ENCODE results near the gene MAP3K3. TPM values are rescaled to one million over a fixed set of nuclear protein-coding genes. Genes with fewer than 3 reads are reported as not detected.

Gene MAP3K3
- 10 to 100 TPM; 10.5 to 12.1 TPM for polyA plus RNA-seq

- H3K27me3 ChIP-seq (ENCODE audit: control insufficient read depth in 1 of 2, insufficient read depth in 2 of 2, low read length in 2 of 2) = no peaks in the 10 kb centered on the region
- 1% methylated on average over 54 to 75 of the region's 75 CpGs for WGBS, 2 donors
- peak within 1 kb of the TSS; percentile 88 to 97 for H3K27ac ChIP-seq (ENCODE audit: low read depth in 2 of 2, low read length in 1 of 2)
- no peaks in the 10 kb centered on the region for H3K9me3 ChIP-seq (ENCODE audit: control insufficient read depth in 2 of 2, insufficient read depth in 1 of 2, low read depth in 1 of 2, low read length in 1 of 2)
- H3K4me3 ChIP-seq (ENCODE audit: low read depth in 1 of 2, low read length in 2 of 2) = peak within 1 kb of the TSS; percentile 72 to 84
- peaks cover 0 to 7% of the 10 kb centered on the region in 2 donors for H3K4me1 ChIP-seq (ENCODE audit: control insufficient read depth in 2 of 2, insufficient read depth in 2 of 2, low read length in 1 of 2)
- H3K36me3 ChIP-seq (ENCODE audit: control insufficient read depth in 2 of 2, insufficient read depth in 2 of 2, low read length in 1 of 2) = no peaks in the 10 kb centered on the region
Measured at GRCh38 chr17:63621684-63622573, at the start of gene MAP3K3. Gene MAP3K3 (plus strand): TSS chr17:63622417. CDS start chr17:63622760, 343 bp downstream.

DNA sequence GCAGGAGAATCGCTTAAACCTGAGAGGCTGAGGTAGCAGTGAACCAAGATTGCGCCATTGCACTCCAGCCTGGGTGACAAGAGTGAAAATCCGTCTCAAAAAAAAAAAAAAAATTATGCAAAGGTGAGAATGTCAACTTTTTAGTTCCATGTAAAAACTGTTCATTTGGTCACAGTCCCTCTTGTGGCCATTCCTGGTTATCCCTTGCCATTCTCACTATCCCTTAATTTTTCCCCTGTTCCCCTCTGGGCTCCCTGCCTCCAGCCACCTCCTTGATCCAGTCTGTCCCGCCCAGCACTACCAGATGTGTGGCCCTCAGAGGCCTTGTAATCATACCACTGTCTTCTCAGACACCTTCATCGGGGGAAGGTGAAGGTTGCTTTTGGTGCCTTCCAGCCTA is 48.6 kb upstream of the MAP3K3 start:
- no peak overlapping the region for H3K27ac ChIP-seq (ENCODE audit: low read depth in 2 of 2, low read length in 1 of 2)
- no peak overlapping the region for H3K4me3 ChIP-seq (ENCODE audit: low read depth in 1 of 2, low read length in 2 of 2)
- 85 to 94% methylated on average over 5 of the region's 5 CpGs for WGBS, 2 donors
- H3K27me3 ChIP-seq (ENCODE audit: control insufficient read depth in 1 of 2, insufficient read depth in 2 of 2, low read length in 2 of 2) = no peaks in the 10 kb centered on the region
- peaks cover 0 to 4% of the 10 kb centered on the region in 2 donors for H3K36me3 ChIP-seq (ENCODE audit: control insufficient read depth in 2 of 2, insufficient read depth in 2 of 2, low read length in 1 of 2)
- H3K9me3 ChIP-seq (ENCODE audit: control insufficient read depth in 2 of 2, insufficient read depth in 1 of 2, low read depth in 1 of 2, low read length in 1 of 2) = no peaks in the 10 kb centered on the region
- H3K4me1 ChIP-seq (ENCODE audit: control insufficient read depth in 2 of 2, insufficient read depth in 2 of 2, low read length in 1 of 2) = no peaks in the 10 kb centered on the region

DNA sequence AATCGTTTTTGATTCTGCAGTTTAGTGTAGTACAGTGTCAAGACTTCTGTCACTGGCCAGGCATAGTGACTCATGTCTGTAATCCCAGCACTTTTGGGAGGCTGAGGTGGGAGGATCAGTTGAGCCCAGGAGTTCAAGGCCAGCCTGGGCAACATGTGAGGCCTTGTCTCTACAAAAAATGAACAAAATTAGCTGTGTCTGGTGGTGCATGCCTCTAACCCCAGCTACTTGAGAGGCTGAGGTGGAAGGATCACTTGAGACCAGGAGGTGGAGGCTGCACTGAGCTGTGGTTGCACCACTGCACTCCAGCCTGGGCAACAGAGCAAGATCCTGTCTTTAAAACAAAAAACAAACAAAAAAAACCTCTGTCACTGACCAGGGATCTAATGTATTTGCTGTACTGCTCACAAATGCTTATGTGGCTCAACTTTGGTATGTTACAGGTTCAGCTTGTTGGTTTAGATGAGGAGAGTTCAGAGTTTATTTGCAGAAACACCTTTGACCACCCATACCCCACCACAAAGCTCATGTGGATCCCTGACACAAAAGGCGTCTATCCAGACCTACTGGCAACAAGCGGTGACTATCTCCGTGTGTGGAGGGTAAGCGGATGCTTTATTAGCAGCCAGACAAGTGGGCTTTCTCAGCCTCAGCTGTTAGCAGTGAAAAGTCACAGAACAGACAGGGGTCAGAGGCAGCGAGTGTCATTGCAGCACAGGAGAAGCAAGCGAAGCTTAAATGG is 44.0 kb upstream of the MAP3K3 start:
- Histone ChIP-seq H3K36me3 (ENCODE audit: control insufficient read depth in 2 of 2, insufficient read depth in 2 of 2, low read length in 1 of 2) (peaks cover 11 to 17% of the 10 kb centered on the region in 2 donors), H3K4me1 (ENCODE audit: control insufficient read depth in 2 of 2, insufficient read depth in 2 of 2, low read length in 1 of 2) (no peaks in the 10 kb centered on the region), H3K4me3 (ENCODE audit: low read depth in 1 of 2, low read length in 2 of 2) (no peak overlapping the region), H3K27me3 (ENCODE audit: control insufficient read depth in 1 of 2, insufficient read depth in 2 of 2, low read length in 2 of 2) (no peaks in the 10 kb centered on the region), H3K9me3 (ENCODE audit: control insufficient read depth in 2 of 2, insufficient read depth in 1 of 2, low read depth in 1 of 2, low read length in 1 of 2) (no peaks in the 10 kb centered on the region), H3K27ac (ENCODE audit: low read depth in 2 of 2, low read length in 1 of 2) (no peak overlapping the region)
- WGBS, 2 donors = 85 to 88% methylated on average over 7 of the region's 7 CpGs

- WGBS, 2 donors = 70 to 80% methylated on average over 5 of the region's 5 CpGs
- Histone ChIP-seq H3K9me3 (ENCODE audit: control insufficient read depth in 2 of 2, insufficient read depth in 1 of 2, low read depth in 1 of 2, low read length in 1 of 2) (no peaks in the 10 kb centered on the region), H3K4me1 (ENCODE audit: control insufficient read depth in 2 of 2, insufficient read depth in 2 of 2, low read length in 1 of 2) (no peaks in the 10 kb centered on the region), H3K27me3 (ENCODE audit: control insufficient read depth in 1 of 2, insufficient read depth in 2 of 2, low read length in 2 of 2) (no peaks in the 10 kb centered on the region), H3K4me3 (ENCODE audit: low read depth in 1 of 2, low read length in 2 of 2) (no peak overlapping the region), H3K27ac (ENCODE audit: low read depth in 2 of 2, low read length in 1 of 2) (peak overlapping the region in 1 of 2 donors; percentile 7), H3K36me3 (ENCODE audit: control insufficient read depth in 2 of 2, insufficient read depth in 2 of 2, low read length in 1 of 2) (peaks cover 16 to 20% of the 10 kb centered on the region in 2 donors)
Measured at GRCh38 chr17:63578769-63579111, 43.5 kb upstream of the MAP3K3 start.

GRCh38 chr17:63579633-63580032 is 42.6 kb upstream of the MAP3K3 start:
- H3K4me3 ChIP-seq (ENCODE audit: low read depth in 1 of 2, low read length in 2 of 2) = no peak overlapping the region
- H3K9me3 ChIP-seq (ENCODE audit: control insufficient read depth in 2 of 2, insufficient read depth in 1 of 2, low read depth in 1 of 2, low read length in 1 of 2) = no peaks in the 10 kb centered on the region
- no peaks in the 10 kb centered on the region for H3K27me3 ChIP-seq (ENCODE audit: control insufficient read depth in 1 of 2, insufficient read depth in 2 of 2, low read length in 2 of 2)
- no peak overlapping the region for H3K27ac ChIP-seq (ENCODE audit: low read depth in 2 of 2, low read length in 1 of 2)
- H3K4me1 ChIP-seq (ENCODE audit: control insufficient read depth in 2 of 2, insufficient read depth in 2 of 2, low read length in 1 of 2) = no peaks in the 10 kb centered on the region
- peaks cover 19 to 23% of the 10 kb centered on the region in 2 donors for H3K36me3 ChIP-seq (ENCODE audit: control insufficient read depth in 2 of 2, insufficient read depth in 2 of 2, low read length in 1 of 2)
- WGBS, 2 donors = 69 to 72% methylated on average over 11 of the region's 11 CpGs

- Histone ChIP-seq H3K36me3 (ENCODE audit: control insufficient read depth in 2 of 2, insufficient read depth in 2 of 2, low read length in 1 of 2) (peaks cover 37 to 42% of the 10 kb centered on the region in 2 donors), H3K4me1 (ENCODE audit: control insufficient read depth in 2 of 2, insufficient read depth in 2 of 2, low read length in 1 of 2) (no peaks in the 10 kb centered on the region), H3K27me3 (ENCODE audit: control insufficient read depth in 1 of 2, insufficient read depth in 2 of 2, low read length in 2 of 2) (no peaks in the 10 kb centered on the region), H3K27ac (ENCODE audit: low read depth in 2 of 2, low read length in 1 of 2) (no peak overlapping the region), H3K4me3 (ENCODE audit: low read depth in 1 of 2, low read length in 2 of 2) (no peak overlapping the region), H3K9me3 (ENCODE audit: control insufficient read depth in 2 of 2, insufficient read depth in 1 of 2, low read depth in 1 of 2, low read length in 1 of 2) (no peaks in the 10 kb centered on the region)
- WGBS, 2 donors = 90 to 91% methylated on average over 5 of the region's 5 CpGs
Measured at GRCh38 chr17:63587770-63588169, 34.4 kb upstream of the MAP3K3 start.

GRCh38 chr17:63588797-63589196 is 33.4 kb upstream of the MAP3K3 start:
- H3K36me3 ChIP-seq (ENCODE audit: control insufficient read depth in 2 of 2, insufficient read depth in 2 of 2, low read length in 1 of 2) = peaks cover 29 to 34% of the 10 kb centered on the region in 2 donors
- H3K27me3 ChIP-seq (ENCODE audit: control insufficient read depth in 1 of 2, insufficient read depth in 2 of 2, low read length in 2 of 2) = no peaks in the 10 kb centered on the region
- H3K27ac ChIP-seq (ENCODE audit: low read depth in 2 of 2, low read length in 1 of 2) = no peak overlapping the region
- H3K9me3 ChIP-seq (ENCODE audit: control insufficient read depth in 2 of 2, insufficient read depth in 1 of 2, low read depth in 1 of 2, low read length in 1 of 2) = no peaks in the 10 kb centered on the region
- no peaks in the 10 kb centered on the region for H3K4me1 ChIP-seq (ENCODE audit: control insufficient read depth in 2 of 2, insufficient read depth in 2 of 2, low read length in 1 of 2)
- WGBS, 2 donors = 90 to 96% methylated on average over 11 of the region's 11 CpGs
- no peak overlapping the region for H3K4me3 ChIP-seq (ENCODE audit: low read depth in 1 of 2, low read length in 2 of 2)

DNA sequence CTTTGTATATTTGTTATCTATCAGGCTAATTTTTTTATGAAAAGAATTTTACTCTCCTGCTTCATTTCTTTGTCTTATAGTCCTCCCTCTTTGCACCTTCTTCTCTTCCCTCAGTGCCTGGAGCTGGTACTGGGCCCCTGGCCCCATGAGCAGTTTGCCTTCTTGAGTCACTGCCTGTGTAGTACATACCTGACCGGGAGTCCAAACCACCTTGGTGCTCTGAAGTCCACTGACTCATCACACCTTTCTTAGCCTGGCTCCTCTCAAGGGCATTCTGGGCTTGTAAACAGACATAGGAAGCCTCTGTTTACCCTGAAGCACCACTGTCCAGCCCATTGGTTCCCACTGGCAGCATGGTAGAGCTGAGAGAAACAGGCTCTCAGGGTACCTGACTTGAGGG is 32.6 kb upstream of the MAP3K3 start:
- no peak overlapping the region for H3K27ac ChIP-seq (ENCODE audit: low read depth in 2 of 2, low read length in 1 of 2)
- H3K4me3 ChIP-seq (ENCODE audit: low read depth in 1 of 2, low read length in 2 of 2) = no peak overlapping the region
- H3K9me3 ChIP-seq (ENCODE audit: control insufficient read depth in 2 of 2, insufficient read depth in 1 of 2, low read depth in 1 of 2, low read length in 1 of 2) = no peaks in the 10 kb centered on the region
- WGBS, 2 donors = 95% methylated on average over 1 of the region's 1 CpG
- H3K27me3 ChIP-seq (ENCODE audit: control insufficient read depth in 1 of 2, insufficient read depth in 2 of 2, low read length in 2 of 2) = no peaks in the 10 kb centered on the region
- no peaks in the 10 kb centered on the region for H3K4me1 ChIP-seq (ENCODE audit: control insufficient read depth in 2 of 2, insufficient read depth in 2 of 2, low read length in 1 of 2)
- H3K36me3 ChIP-seq (ENCODE audit: control insufficient read depth in 2 of 2, insufficient read depth in 2 of 2, low read length in 1 of 2) = peaks cover 30 to 31% of the 10 kb centered on the region in 2 donors

- Histone ChIP-seq H3K27ac (ENCODE audit: low read depth in 2 of 2, low read length in 1 of 2) (no peak overlapping the region), H3K36me3 (ENCODE audit: control insufficient read depth in 2 of 2, insufficient read depth in 2 of 2, low read length in 1 of 2) (peaks cover 23 to 31% of the 10 kb centered on the region in 2 donors), H3K9me3 (ENCODE audit: control insufficient read depth in 2 of 2, insufficient read depth in 1 of 2, low read depth in 1 of 2, low read length in 1 of 2) (no peaks in the 10 kb centered on the region), H3K4me3 (ENCODE audit: low read depth in 1 of 2, low read length in 2 of 2) (no peak overlapping the region), H3K4me1 (ENCODE audit: control insufficient read depth in 2 of 2, insufficient read depth in 2 of 2, low read length in 1 of 2) (no peaks in the 10 kb centered on the region), H3K27me3 (ENCODE audit: control insufficient read depth in 1 of 2, insufficient read depth in 2 of 2, low read length in 2 of 2) (no peaks in the 10 kb centered on the region)
- 89 to 90% methylated on average over 3 of the region's 3 CpGs for WGBS, 2 donors
Measured at GRCh38 chr17:63592797-63593196, 29.4 kb upstream of the MAP3K3 start.
